HG03039 (cell line): ENCODE results near the gene PDE6A.

ENCODE experiments used
- ATAC-seq: cut with Tn5 transposase; IDR thresholded peaks from one replicate; pipeline ENCODE4 v1.9.1; 2021; ENCODE audit warnings: mild to moderate bottlenecking, moderate library complexity; ENCODE audit not compliant: unreplicated experiment

The PDE6A gene

GRCh38 chr5:149944666-149945065, at the start of gene PDE6A:
TSS of gene PDE6A (minus strand) at chr5:149944793. CDS start at chr5:149944673, 120 bp downstream.
- ATAC-seq: no peak

GRCh38 chr5:149993471-149993870, 48.9 kb upstream of the PDE6A start:
- ATAC-seq: no peak

GRCh38 chr5:149990518-149991376, 46.2 kb upstream of the PDE6A start:
- peak; percentile 72 for ATAC-seq

- ATAC-seq: no peak
Measured at GRCh38 chr5:149988126-149988525, 43.5 kb upstream of the PDE6A start.

- no peak for ATAC-seq
Measured at GRCh38 chr5:149982505-149982904, 37.9 kb upstream of the PDE6A start.

- no peak for ATAC-seq
Measured at GRCh38 chr5:149981206-149981605, 36.6 kb upstream of the PDE6A start.

- no peak for ATAC-seq
Measured at GRCh38 chr5:149979896-149980295, 35.3 kb upstream of the PDE6A start.

- ATAC-seq: no peak
Measured at GRCh38 chr5:149975409-149975808, 30.8 kb upstream of the PDE6A start.

GRCh38 chr5:149969181-149969930, 24.8 kb upstream of the PDE6A start:
- ATAC-seq: no peak

- ATAC-seq: no peak
Measured at GRCh38 chr5:149966946-149967345, 22.4 kb upstream of the PDE6A start.

- no peak for ATAC-seq
Measured at GRCh38 chr5:149963729-149964128, 19.1 kb upstream of the PDE6A start.

GRCh38 chr5:149962601-149963300, 18.2 kb upstream of the PDE6A start:
- no peak for ATAC-seq

- ATAC-seq: no peak
Measured at GRCh38 chr5:149961957-149962409, 17.4 kb upstream of the PDE6A start.

GRCh38 chr5:149961186-149961685, 16.6 kb upstream of the PDE6A start:
- ATAC-seq: no peak

- ATAC-seq: peak; percentile 100
Measured at GRCh38 chr5:149960272-149961185, 15.9 kb upstream of the PDE6A start, which contains the start of gene SLC26A2. TSS of gene SLC26A2 (plus strand) at chr5:149960758. CDS start at chr5:149977653, 16,895 bp downstream.

- no peak for ATAC-seq
Measured at GRCh38 chr5:149959406-149960236, 15.0 kb upstream of the PDE6A start.

GRCh38 chr5:149957855-149958254, 13.3 kb upstream of the PDE6A start:
- no peak for ATAC-seq

- no peak for ATAC-seq
Measured at GRCh38 chr5:149956685-149957084, 12.1 kb upstream of the PDE6A start.

- ATAC-seq: no peak
Measured at GRCh38 chr5:149954798-149955197, 10.2 kb upstream of the PDE6A start.
